Fibroblast of lung (primary cell): ENCODE data around the gene KCNQ2. TPM values are rescaled to one million over a fixed set of nuclear protein-coding genes. Genes with fewer than 3 reads are reported as not detected.

ENCODE experiments used
- DNase-seq, 2 donors: peaks; one replicate each; pipeline versions ENCODE4 v3.0.0 to v3.0.0-alpha.2; 2010; ENCODE audit warnings: low read depth in 2 of 2
- H2AFZ ChIP-seq: 2 replicates; pipeline ENCODE4 v1.5.1; 2012; ENCODE audit warnings: low read length, control low read depth, inconsistent platforms
- H3K27ac ChIP-seq: 2 replicates; pipeline ENCODE4 v1.5.1; 2011; ENCODE audit warnings: low read length, control low read depth; ENCODE audit not compliant: insufficient read depth
- H3K27me3 ChIP-seq: 2 replicates; pipeline ENCODE4 v1.5.1; 2011; ENCODE audit warnings: mild to moderate bottlenecking, low read length; ENCODE audit not compliant: control insufficient read depth, insufficient read depth
- H3K36me3 ChIP-seq: 2 replicates; pipeline ENCODE4 v1.5.1; 2011; ENCODE audit warnings: low read length; ENCODE audit not compliant: control insufficient read depth, insufficient read depth
- H3K4me1 ChIP-seq: 2 replicates; pipeline ENCODE4 v1.5.1; 2011; ENCODE audit warnings: low read length; ENCODE audit not compliant: control insufficient read depth, insufficient read depth; ENCODE audit errors: extremely low read depth
- H3K4me2 ChIP-seq: 2 replicates; pipeline ENCODE4 v1.5.1; 2011; ENCODE audit warnings: low read length, control low read depth; ENCODE audit not compliant: insufficient read depth; ENCODE audit errors: extremely low read depth
- H3K4me3 ChIP-seq, 4 experiments: fragments of 200-600 bp in 1 of 4; sonication (generic) in 1 of 4; replicated peaks in 1 of 4; 2 replicates each; pipeline ENCODE4 v1.5.1; 2011 to 2016; ENCODE audit warnings: low read length in 4 of 4, low read depth in 3 of 4, mild to moderate bottlenecking in 3 of 4, control low read depth in 2 of 4, inconsistent platforms in 1 of 4, mixed read lengths in 1 of 4; ENCODE audit not compliant: insufficient read depth in 1 of 4; ENCODE audit errors: control extremely low read depth in 1 of 4
- H3K79me2 ChIP-seq: 2 replicates; pipeline ENCODE4 v1.5.1; 2012; ENCODE audit warnings: mild to moderate bottlenecking, low read length, inconsistent platforms; ENCODE audit not compliant: control insufficient read depth, insufficient read depth
- H3K9ac ChIP-seq: 2 replicates; pipeline ENCODE4 v1.5.1; 2011; ENCODE audit warnings: mild to moderate bottlenecking, low read length, control low read depth; ENCODE audit not compliant: insufficient read depth
- H3K9me3 ChIP-seq: 2 replicates; pipeline ENCODE4 v1.5.1; 2012; ENCODE audit warnings: low read depth, low read length; ENCODE audit not compliant: control insufficient read depth, insufficient read depth
- H4K20me1 ChIP-seq: 2 replicates; pipeline ENCODE4 v1.5.1; 2011; ENCODE audit warnings: low read length; ENCODE audit not compliant: control insufficient read depth, insufficient read depth; ENCODE audit errors: extremely low read depth
- CTCF ChIP-seq, 2 donors: IDR thresholded peaks in 1 of 2; conservative IDR thresholded peaks in 1 of 2; 1 replicate in 1 of 2; 2 replicates in 1 of 2; pipeline ENCODE4 v1.5.1; 2011 to 2012; ENCODE audit warnings: low read length in 2 of 2, control low read depth in 1 of 2, inconsistent platforms in 1 of 2, low read depth in 1 of 2, mild to moderate bottlenecking in 1 of 2
- EZH2 ChIP-seq: IDR thresholded peaks from 2 replicates; pipeline ENCODE4 v1.5.1; 2012; ENCODE audit warnings: low read length, control low read depth, mild to moderate bottlenecking; ENCODE audit errors: missing control alignments
- polyA plus RNA-seq, 2 donors: library from polyadenylated mRNA; depleted of rRNA in 1 of 2; stranded (reverse) in 1 of 2; unstranded in 1 of 2; fragments of >200 nt; gene quantifications; 2 replicates each; pipeline ENCODE4 v1.2.1, GENCODE V29; 2011 to 2012; ENCODE audit warnings: missing spikeins in 1 of 2
- total RNA-seq: library from RNA; depleted of rRNA; stranded (reverse); fragments of >200 nt; gene quantifications from 2 replicates; pipeline ENCODE4 v1.2.1, GENCODE V29; 2014

The KCNQ2 gene
- total and polyA plus RNA-seq, 2 donors (not counting 1 experiment from before 2014, with no cell fraction given), result not detected

- no peak overlapping the region for H3K9ac ChIP-seq
- H3K4me1 ChIP-seq, result no peaks in the 10 kb centered on the region
- no peak overlapping the region for H3K4me2 ChIP-seq
These were observed 95.1 kb downstream of the KCNQ2 start for GRCh38 chr20:63377256-63377941.

GRCh38 chr20:63376283-63377250 lies 95.9 kb downstream of the KCNQ2 start:
- Histone ChIP-seq H3K9ac (no peak overlapping the region), H3K79me2 (no peaks in the 10 kb centered on the region), H3K36me3 (no peaks in the 10 kb centered on the region), H3K27ac (no peak overlapping the region), H3K27me3 (no peaks in the 10 kb centered on the region), H4K20me1 (no peaks in the 10 kb centered on the region), H2AFZ (no peak overlapping the region), H3K4me1 (no peaks in the 10 kb centered on the region), H3K9me3 (no peaks in the 10 kb centered on the region), H3K4me3 (no peak overlapping the region), H3K4me2 (no peak overlapping the region)
- no peak for DNase-seq
- TF ChIP-seq CTCF (conservative IDR thresholded peaks at IDR 0.05 in 1 of 2, IDR thresholded peaks at IDR 0.05 in 1 of 2; ENCODE audit: low read depth in 1 of 2, low read length in 2 of 2), result no peak
- TF ChIP-seq EZH2, result no peak

More at GRCh38 chr20:63377256-63377941, 95.1 kb downstream of the KCNQ2 start:
- Histone ChIP-seq H2AFZ (no peak overlapping the region), H3K9me3 (no peaks in the 10 kb centered on the region), H4K20me1 (no peaks in the 10 kb centered on the region), H3K4me3 (no peak overlapping the region), H3K27ac (no peak overlapping the region), H3K27me3 (no peaks in the 10 kb centered on the region), H3K79me2 (no peaks in the 10 kb centered on the region), H3K36me3 (no peaks in the 10 kb centered on the region)
- DNase-seq, result peak in 1 of 2 donors; percentile 5
- TF ChIP-seq EZH2 (no peak), CTCF (conservative IDR thresholded peaks at IDR 0.05 in 1 of 2, IDR thresholded peaks at IDR 0.05 in 1 of 2; ENCODE audit: low read depth in 1 of 2, low read length in 2 of 2) (no peak)

- no peak for TF ChIP-seq EZH2
- TF ChIP-seq CTCF (conservative IDR thresholded peaks at IDR 0.05 in 1 of 2, IDR thresholded peaks at IDR 0.05 in 1 of 2; ENCODE audit: low read depth in 1 of 2, low read length in 2 of 2), result no peak
- Histone ChIP-seq H3K4me3 (no peak overlapping the region), H3K4me2 (no peak overlapping the region), H3K9me3 (no peaks in the 10 kb centered on the region), H2AFZ (no peak overlapping the region), H3K4me1 (no peaks in the 10 kb centered on the region), H3K27me3 (no peaks in the 10 kb centered on the region), H3K27ac (no peak overlapping the region), H3K36me3 (no peaks in the 10 kb centered on the region), H3K9ac (no peak overlapping the region), H4K20me1 (no peaks in the 10 kb centered on the region), H3K79me2 (no peaks in the 10 kb centered on the region)
- DNase-seq, result no peak
These were observed 97.0 kb downstream of the KCNQ2 start for GRCh38 chr20:63375438-63375837.
